ENCODE results near the gene DTHD1. TPM values are rescaled to one million over a fixed set of nuclear protein-coding genes. Genes with fewer than 3 reads are reported as not detected.

The DTHD1 gene
- total RNA-seq, 2 experiments from 2014 or later = 0.11 to 0.16 TPM

DNA sequence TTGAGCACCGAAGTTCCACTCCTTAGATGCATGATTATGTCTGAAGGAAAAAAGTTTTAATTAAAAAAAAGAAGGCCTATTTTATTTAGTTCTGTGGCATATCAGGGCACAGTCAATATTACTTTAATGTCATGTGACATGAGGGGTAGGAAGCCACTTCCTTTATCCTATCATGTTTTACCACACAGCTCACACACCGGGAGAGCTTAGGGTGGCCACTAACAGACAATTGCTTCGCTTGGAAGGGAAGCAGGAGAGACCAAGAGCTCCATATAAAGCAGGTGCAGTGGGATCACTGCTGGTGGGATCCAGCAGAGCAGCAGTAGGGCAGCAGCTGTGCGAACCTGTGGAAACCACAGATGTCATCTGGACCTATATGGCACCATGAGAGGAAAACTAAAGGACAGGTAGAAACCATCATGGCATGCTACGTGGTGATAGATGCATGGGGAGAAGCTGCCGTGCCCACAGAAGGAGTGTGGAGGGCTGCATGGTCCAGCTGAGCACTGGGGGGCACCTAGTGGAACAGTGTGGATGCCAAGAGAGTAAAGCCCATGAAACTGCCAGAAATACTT is 52.0 kb downstream of the DTHD1 start:
- Histone ChIP-seq H3K27me3 (ENCODE audit: control insufficient read depth in 1 of 2, insufficient read depth in 2 of 2, low read length in 2 of 2) (no peaks in the 10 kb centered on the region), H3K27ac (ENCODE audit: low read depth in 1 of 2, low read length in 2 of 2) (no peak overlapping the region), H3K4me3 (ENCODE audit: low read length) (no peak overlapping the region), H3K4me1 (ENCODE audit: insufficient read depth, low read length) (peaks cover 6% of the 10 kb centered on the region), H3K9me3 (ENCODE audit: control insufficient read depth in 1 of 2, insufficient read depth in 1 of 2, low read length in 2 of 2) (no peaks in the 10 kb centered on the region), H3K36me3 (ENCODE audit: insufficient read depth, low read length) (no peaks in the 10 kb centered on the region)
- ATAC-seq (ENCODE audit: poor library complexity) (peak; percentile 32), DNase-seq (peak in 1 of 14 experiments; percentile 25)
- no peaks in the 10 kb centered on the region for H3K36me3 Mint-ChIP-seq (ENCODE audit: low read depth)
- H3K4me1 Mint-ChIP-seq (ENCODE audit: low read depth) = peaks cover 19% of the 10 kb centered on the region
- no peaks in the 10 kb centered on the region for H3K9me3 Mint-ChIP-seq
- ChIA-PET POLR2A (interaction anchor here (0.7 kb wide), 1 partner anchor 89 kb away, joined by 4 read pairs; the partner anchor contains the start of gene ARAP2), CTCF (interaction anchor here (1.2 kb wide), 1 partner anchor 8 kb away, joined by 4 read pairs; no protein-coding TSS in a partner anchor)
- H3K4me3 Mint-ChIP-seq = no peak overlapping the region
- intact Hi-C loops (cut with DNase I, micrococcal nuclease) = no loop called here
- no peak for TF ChIP-seq CTCF (IDR thresholded peaks at IDR 0.05)
- H3K27ac Mint-ChIP-seq = no peak overlapping the region
- no peaks in the 10 kb centered on the region for H3K27me3 Mint-ChIP-seq

DNA sequence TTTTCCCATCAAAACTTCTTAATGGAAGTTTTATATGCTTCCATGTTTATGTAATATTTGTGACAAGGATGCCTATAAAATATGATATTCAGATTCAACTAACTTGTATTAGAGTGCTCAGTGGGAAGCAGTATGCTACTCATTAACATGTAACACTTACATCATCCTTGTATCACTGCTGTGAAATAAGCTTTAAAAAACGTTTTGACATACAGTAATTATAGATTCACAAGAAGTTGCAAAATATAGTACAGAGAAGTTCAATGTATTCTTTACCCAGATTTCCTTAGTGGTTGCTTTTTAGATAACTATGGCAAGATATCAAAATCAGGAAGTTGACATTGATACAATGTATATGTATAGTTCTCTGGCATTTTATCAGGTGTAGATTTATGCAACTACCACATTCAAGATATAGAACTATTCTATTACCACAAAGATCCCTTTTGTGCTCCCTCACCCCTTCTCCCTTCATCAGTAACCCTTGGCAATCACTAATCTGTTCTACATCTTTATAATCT is 56.3 kb downstream of the DTHD1 start:
- Mint-ChIP-seq H3K4me1 (ENCODE audit: low read depth) (peaks cover 19% of the 10 kb centered on the region), H3K4me3 (no peak overlapping the region), H3K27ac (no peak overlapping the region), H3K9me3 (no peaks in the 10 kb centered on the region), H3K36me3 (ENCODE audit: low read depth) (no peaks in the 10 kb centered on the region), H3K27me3 (no peaks in the 10 kb centered on the region)
- TF ChIP-seq CTCF (IDR thresholded peaks at IDR 0.05) = no peak
- intact Hi-C loops (cut with DNase I, micrococcal nuclease) = no loop called here
- ATAC-seq (ENCODE audit: poor library complexity) (no peak), DNase-seq (no peak)
- ChIA-PET CTCF (interaction anchor here (1.4 kb wide), 1 partner anchor 11 kb away, joined by 4 read pairs; no protein-coding TSS in a partner anchor), POLR2A (no interaction called here)
- Histone ChIP-seq H3K36me3 (ENCODE audit: insufficient read depth, low read length) (no peaks in the 10 kb centered on the region), H3K4me1 (ENCODE audit: insufficient read depth, low read length) (peaks cover 6% of the 10 kb centered on the region), H3K27me3 (ENCODE audit: control insufficient read depth in 1 of 2, insufficient read depth in 2 of 2, low read length in 2 of 2) (no peaks in the 10 kb centered on the region), H3K27ac (ENCODE audit: low read depth in 1 of 2, low read length in 2 of 2) (no peak overlapping the region), H3K9me3 (ENCODE audit: control insufficient read depth in 1 of 2, insufficient read depth in 1 of 2, low read length in 2 of 2) (no peaks in the 10 kb centered on the region), H3K4me3 (ENCODE audit: low read length) (no peak overlapping the region)

GRCh38 chr4:36338973-36339372 is 57.6 kb downstream of the DTHD1 start:
- ATAC-seq (ENCODE audit: poor library complexity) = no peak
- POLR2A ChIA-PET = no interaction called here
- Mint-ChIP-seq H3K27ac (no peak overlapping the region), H3K4me1 (ENCODE audit: low read depth) (peaks cover 12% of the 10 kb centered on the region), H3K36me3 (ENCODE audit: low read depth) (no peaks in the 10 kb centered on the region), H3K9me3 (no peaks in the 10 kb centered on the region), H3K27me3 (no peaks in the 10 kb centered on the region), H3K4me3 (no peak overlapping the region)
- CTCF ChIA-PET = interaction anchor here (1.4 kb wide), 1 partner anchor 12 kb away, joined by 4 read pairs; no protein-coding TSS in a partner anchor
- no peaks in the 10 kb centered on the region for H3K4me1 ChIP-seq (ENCODE audit: insufficient read depth, low read length)
- no peaks in the 10 kb centered on the region for H3K27me3 ChIP-seq (ENCODE audit: control insufficient read depth in 1 of 2, insufficient read depth in 2 of 2, low read length in 2 of 2)
- DNase-seq = no peak
- no peak for TF ChIP-seq CTCF (IDR thresholded peaks at IDR 0.05)
- no peak overlapping the region for H3K4me3 ChIP-seq (ENCODE audit: low read length)
- no peaks in the 10 kb centered on the region for H3K9me3 ChIP-seq (ENCODE audit: control insufficient read depth in 1 of 2, insufficient read depth in 1 of 2, low read length in 2 of 2)
- intact Hi-C loops (cut with DNase I, micrococcal nuclease) = no loop called here
- no peaks in the 10 kb centered on the region for H3K36me3 ChIP-seq (ENCODE audit: insufficient read depth, low read length)
- no peak overlapping the region for H3K27ac ChIP-seq (ENCODE audit: low read depth in 1 of 2, low read length in 2 of 2)
